HG03442 (cell line): ENCODE data around the gene HACD1.
"Not testable (repeated sequence)": the region's sequence is repeated elsewhere in the genome, so short reads cannot be mapped to it uniquely, and the experiment has no call there.

Source experiments
- ATAC-seq: cut with Tn5 transposase; IDR thresholded peaks from one replicate; pipeline ENCODE4 v1.9.1; 2021; ENCODE audit warnings: mild to moderate bottlenecking, moderate library complexity; ENCODE audit not compliant: unreplicated experiment

The HACD1 gene

DNA sequence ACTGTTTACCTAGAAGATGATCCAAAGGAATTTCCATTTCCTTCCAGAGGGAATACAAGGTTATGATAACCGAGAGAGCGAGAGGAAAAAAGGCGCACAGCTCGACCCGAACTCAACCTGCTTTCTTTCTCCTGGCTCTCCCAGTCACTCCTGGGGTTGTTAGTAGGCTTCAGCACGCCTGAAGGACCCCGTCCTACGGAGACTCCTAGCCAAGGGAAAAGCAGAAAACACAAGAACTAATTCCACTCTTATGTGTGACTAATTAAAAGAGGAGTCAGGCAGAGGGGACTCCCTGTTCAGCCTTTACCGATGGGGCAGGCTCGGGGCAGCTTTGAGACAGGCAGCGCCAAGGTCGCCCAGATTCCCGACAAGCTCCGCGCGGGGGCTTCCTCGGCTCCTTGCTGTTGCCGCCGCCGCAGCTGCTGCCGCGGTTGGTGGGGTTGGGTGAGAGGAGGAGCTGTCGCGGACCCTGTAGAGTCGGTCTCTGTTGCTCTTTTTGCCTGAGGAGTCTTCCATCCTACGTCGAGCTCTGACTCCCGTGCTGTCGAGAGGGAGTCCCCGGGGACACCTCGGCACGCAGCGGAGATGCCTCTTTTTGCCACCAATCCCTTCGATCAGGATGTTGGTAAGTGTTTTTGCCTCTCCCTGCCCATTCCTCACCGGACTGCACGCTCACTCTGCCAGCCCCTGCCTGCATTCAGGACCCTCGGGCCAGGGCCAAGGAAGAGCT lies 26.7 kb upstream of the HACD1 start, which contains the start of gene STAM:
TSS of gene STAM (plus strand) at position 397 of the 730 bp plus-strand sequence. CDS start at position 586, 189 bp downstream.
- peak; percentile 85 for ATAC-seq

DNA sequence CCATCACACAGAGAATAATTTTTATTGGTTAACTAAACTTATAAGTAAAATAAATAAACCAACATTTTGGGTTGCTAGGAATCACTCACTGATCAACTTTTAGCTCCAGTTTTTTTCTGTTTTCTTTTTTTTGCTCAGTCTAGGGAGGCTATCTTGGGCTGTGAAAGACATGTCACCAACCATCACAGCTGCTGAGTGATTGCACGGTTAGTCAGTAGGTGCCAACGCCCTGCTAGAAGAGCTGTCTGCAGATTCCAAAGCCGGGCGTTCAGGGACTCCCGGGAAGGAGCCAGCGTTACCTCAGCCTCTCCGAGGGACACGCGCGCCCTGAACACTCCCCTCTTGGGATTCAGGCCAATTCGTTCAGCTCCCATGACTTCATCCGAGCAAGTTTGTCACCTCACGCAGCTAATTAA lies 26.2 kb upstream of the HACD1 start:
- ATAC-seq, result peak; percentile 17

DNA sequence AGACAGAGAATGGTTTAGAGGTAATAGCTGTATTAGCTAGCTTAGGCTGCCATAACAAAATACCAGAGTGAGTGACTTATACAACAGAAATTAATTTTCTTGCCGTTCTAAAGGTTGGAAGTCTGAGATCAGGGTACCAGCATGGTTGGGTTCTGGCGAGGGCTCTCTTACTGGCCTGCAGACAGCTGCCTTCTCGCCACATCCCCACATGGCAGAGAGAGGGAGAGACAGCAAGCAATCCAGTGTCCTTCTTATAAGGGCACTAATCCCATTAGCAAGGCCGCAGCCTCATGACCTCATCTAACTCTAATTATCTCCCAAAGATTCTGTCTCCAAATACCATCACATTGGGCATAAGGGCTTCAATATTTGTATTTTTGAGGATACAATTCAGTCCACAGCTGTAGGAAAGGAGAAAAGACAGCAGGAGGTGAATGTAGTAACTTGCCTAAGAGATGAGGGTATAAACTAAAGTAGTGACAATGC lies 23.2 kb upstream of the HACD1 start:
- ATAC-seq, result no peak

DNA sequence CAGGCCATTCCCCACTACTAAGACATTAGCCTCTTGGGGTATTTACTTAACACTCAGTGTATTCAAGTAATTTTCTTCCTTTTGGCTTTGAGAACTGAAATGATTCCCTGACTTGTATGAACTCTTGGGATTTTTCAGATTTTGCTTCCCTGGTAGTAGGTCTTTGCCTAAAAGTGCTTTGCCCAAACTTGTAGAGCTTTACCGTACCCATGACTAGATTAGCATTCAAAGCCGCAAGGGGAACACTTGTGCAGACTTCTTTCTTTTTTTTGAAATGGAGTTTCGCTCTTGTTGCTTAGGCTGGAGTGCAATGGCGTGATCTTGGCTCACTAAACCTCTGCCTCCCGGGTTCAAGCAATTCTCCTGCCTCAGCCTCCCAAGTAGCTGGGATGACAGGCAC lies 20.7 kb upstream of the HACD1 start:
- ATAC-seq, result no peak

DNA sequence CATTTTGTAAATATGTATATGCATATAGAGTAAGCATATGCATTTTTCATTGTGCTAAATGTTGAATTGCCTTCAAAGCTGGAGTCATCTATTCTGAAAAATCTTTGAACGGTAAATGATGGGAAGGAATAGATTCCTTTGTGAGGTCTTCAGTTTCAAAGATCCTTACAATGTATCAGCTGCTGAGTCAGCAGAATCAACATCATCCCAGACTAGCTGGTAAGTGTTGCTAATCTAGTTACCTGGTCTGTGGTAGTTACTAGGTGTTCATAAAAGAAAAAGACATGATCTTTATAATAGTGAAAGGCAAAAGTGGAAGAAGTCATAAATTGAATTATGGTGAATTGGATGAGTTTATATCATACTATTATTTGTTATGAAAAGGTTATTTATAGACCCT lies 16.2 kb upstream of the HACD1 start:
- ATAC-seq, result no peak

DNA sequence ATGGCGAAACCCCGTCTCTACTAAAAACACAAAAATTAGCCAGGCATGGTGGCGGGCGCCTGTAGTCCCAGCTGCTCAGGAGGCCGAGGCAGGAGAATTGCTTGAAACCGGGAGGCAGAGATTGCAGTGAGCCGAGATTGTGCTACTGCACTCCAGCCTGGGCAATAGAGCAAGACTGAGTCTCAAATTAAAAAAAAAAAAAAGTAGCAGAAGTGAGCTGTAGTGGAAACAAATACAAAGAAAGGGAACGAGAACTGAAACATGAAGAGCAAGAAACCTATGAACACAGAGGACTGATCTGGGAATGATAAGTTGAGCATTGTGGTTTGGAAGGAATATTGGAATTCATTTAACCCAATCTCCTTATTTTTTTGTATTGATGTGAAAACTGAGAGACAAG lies 15.4 kb upstream of the HACD1 start:
- ATAC-seq, result not testable (repeated sequence)

DNA sequence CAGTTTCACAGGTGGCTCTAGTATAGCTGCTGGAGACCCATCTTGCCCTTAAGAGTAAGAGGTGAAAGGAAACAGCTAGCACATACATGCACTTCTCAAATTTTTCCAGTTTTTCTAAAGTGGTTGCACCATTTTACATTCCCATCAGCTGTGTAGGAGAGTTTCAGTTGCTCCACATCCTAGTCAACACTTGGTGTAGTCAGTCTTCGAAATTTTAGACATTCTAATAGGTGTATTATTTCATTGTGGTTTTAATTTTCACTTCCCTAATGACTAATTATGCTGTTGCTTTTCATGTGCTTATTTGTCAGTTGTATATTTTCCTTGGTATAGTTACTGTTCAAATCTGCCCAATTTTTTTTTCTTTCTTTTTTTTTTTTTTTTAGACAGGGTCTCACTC lies 9.5 kb upstream of the HACD1 start:
- no peak for ATAC-seq

DNA sequence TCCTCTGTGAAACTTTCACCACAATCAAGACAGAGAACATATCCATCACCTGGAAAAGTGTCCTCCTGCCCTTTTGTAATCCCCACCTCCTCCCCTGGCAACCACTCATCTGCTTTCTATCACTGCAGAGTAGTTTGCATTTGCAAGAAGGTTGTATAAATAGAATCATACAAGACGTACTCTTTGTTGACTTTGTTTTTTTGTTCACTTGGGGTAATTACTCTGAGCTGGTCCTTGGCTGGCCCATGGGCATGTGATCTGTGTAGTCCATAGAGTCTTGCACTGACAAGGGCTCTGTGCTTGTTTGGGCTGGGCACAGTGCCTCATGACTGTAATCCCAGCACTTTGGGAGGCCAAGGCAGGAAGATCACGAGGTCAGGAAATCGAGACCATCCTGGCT lies 7.8 kb upstream of the HACD1 start:
- ATAC-seq, result no peak

DNA sequence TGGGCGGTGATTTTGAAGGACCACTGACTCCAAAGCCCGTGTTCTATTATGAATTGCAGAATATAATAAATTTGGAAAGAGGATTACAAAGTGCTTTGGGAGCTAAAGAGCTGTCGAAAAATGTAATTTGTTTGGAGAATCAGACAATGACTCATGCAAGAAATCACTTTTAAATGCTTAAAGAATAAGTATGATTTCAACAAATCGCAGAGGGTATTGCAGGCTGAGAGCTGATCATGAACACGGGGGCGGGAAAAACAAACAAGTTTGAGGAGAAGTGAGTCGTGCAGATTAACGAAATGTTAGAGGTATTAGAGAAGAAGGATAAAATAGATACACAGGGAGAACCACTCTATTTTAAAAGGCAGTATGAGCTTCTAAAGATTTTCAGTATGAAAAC lies 4.9 kb upstream of the HACD1 start:
- no peak for ATAC-seq

DNA sequence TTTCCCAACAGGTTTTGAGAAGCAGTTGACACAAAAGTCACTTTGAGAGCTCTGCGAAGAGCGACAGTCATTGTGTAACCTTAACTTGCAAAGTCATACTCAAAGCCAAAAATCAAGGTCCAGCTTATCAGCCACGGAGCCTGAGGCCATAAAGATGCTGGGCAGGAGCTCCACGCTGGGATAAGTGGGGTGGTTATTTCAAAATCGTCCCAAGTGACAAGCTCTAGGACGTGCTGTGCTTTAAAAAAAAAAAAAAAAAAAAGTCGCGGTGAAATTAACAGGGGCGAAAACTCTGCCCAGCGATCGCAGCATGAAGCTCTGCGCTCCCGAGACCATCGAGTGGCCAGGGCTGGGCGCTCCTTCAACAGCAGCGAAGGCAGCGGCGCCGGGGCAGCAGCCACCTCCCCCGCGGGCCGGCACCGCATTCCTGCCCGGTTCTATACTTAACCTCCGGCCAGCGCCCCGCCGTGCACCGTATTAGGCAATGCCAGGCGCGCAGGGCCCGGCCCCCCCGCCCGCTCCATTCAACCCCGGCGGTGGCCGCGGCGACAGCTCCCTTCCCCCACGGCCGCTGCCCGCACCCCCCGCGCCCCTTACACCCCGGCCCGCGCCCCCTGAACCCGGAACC lies 657 bp downstream of the HACD1 start:
- peak; percentile 40 for ATAC-seq

DNA sequence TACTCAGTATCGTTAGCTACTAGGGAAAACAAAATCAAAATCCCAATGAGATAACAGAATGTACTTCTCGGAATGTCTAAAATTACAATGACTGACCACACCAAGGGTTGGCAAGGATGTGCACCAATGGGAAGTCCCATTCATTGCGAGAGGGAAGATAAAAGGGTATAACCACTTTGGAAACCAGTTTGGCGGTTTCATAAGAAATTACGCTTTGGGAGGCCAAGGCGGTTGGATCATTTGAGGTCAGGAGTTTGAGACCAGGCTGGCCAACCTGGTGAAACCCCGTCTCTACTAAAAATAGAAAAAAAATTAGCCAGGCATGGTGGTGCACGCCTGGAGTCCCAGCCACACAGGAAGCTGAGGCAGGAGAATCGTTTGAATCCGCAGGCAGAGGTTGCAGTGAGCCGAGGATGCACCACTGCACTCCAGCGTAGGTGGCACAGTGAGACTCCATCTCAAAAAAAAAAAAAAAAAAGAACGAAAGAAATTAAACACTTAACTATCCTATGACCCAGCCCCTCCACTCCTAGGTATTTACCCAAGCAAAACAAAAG lies 7.6 kb downstream of the HACD1 start:
- no peak for ATAC-seq

DNA sequence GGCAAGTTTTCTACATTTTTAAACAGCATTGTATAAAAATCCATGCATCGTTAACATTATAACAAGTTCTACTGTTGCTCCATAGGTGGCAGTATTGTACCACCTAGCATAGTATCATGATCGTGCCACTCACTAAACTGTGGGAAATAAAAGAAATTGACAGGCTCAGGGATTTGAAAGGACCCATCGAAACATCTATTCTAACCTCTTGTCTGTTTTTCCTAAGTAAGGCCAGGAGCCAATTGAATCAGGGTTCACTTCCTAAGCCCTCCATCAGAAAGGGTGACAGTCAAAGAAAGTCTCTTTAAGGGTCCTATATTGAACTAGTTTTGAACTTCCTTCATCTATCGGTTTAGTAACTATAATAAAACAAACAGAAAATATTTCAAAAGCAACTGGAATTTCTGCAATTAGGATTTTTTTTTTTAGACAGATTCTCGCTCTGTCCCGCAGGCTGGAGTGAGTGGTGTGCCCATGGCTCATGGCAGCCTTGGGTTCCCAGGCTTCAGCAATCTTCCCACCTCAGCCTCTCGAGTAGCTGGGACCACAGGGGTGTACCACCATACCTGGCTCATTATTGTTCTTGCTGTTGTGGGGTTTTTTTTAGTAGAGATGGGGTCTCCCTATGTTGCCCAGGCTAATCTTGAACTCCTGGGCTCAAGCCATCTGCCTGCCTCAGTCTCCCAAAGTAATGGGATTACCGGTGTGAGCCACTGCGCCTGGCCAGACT lies 9.4 kb downstream of the HACD1 start:
- peak; percentile 72 for ATAC-seq

DNA sequence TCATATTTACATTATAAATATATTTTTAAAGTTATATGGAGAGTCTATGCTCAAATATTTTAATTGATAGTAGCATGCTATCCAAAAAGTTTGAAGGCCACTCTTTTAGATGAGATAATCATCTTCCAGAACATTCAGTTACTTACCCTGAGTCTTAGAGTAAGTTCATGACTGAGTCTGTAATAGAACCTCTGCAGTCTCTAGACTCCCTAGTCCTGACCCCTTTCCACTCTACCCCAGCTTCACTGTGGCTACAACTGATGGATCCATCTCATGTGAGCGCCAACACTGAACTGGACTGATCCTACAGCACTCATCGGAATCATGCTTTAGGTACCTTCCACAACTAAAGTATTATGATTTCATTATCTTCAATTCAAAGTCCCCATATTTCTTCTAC lies 10.1 kb downstream of the HACD1 start:
- no peak for ATAC-seq

DNA sequence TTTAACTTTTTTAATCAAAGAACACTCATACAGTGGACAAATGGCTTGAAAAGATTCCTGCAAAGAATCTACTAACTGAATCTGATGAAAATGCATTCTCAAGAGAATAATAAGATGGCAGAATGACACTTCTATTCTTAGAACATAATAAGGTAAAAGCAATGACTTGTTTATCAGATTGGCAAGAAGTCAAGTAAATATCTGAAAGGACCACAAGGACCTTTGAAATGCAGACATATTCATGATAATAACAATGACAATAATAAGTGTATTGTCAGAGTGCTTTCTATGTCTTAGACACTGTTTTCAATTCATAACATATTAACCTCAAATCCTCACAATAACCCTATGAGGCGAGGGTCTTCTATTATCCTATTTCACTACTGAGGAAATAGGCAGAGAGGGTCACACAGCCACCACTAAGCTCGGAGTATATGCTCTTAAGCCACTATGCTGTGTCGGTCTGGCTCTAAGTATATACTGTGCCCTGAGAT lies 10.6 kb downstream of the HACD1 start:
- ATAC-seq, result no peak

DNA sequence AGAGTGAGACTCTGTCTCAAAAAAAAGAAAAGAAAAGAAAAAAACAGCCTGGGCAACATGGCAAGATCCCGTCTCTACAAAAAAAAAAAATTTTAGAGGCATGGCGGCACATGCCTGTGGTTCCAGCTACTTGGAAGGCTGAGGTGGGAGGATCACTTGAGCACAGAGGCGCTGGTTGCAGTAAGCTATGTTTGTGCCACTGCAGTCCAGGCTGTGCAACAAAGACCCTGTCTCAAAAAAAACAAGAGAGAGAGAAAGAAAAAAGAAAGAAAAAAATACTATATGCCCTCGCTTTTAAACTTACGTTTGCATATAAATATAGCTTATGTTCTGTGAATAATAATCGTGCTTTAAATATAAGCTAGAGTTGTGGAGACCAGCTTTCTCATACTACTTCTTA lies 11.2 kb downstream of the HACD1 start:
- ATAC-seq, result no peak

DNA sequence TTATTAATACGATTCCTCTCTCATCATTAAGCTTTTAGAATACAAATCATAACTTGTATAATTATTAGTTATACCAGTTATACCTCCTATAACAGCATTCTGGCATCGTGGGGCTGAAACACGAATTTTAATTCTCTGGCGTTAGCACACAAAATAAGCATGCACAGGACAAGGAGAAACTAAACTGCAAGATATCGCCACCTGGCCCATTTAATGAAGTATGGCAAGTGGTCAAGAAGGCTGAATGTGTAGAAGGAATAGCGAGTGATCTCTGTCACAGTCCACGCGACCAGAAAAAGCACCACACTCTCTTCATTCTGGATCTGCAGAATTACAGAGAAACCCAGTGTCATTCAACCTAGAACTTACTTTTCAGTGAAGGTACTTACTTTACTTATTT lies 18.1 kb downstream of the HACD1 start:
- no peak for ATAC-seq

DNA sequence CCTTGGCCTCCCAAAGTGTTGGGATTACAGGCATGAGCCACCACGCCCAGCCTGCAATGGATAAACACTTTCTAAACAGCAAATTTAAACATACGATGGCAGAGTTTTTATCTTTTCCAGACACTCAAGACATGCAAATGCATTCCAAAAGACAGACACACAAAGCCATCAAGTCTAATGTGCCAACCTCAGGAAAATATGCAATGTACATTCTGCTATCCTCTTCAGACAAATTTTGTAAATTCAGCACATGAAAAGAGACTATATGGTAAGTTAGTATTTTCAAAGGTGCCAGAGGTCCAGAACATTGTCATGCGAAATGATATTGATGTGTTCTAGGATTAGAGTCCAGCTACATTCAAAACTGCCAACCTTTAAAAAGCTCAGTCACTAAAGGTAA lies 19.8 kb downstream of the HACD1 start:
- ATAC-seq, result no peak

DNA sequence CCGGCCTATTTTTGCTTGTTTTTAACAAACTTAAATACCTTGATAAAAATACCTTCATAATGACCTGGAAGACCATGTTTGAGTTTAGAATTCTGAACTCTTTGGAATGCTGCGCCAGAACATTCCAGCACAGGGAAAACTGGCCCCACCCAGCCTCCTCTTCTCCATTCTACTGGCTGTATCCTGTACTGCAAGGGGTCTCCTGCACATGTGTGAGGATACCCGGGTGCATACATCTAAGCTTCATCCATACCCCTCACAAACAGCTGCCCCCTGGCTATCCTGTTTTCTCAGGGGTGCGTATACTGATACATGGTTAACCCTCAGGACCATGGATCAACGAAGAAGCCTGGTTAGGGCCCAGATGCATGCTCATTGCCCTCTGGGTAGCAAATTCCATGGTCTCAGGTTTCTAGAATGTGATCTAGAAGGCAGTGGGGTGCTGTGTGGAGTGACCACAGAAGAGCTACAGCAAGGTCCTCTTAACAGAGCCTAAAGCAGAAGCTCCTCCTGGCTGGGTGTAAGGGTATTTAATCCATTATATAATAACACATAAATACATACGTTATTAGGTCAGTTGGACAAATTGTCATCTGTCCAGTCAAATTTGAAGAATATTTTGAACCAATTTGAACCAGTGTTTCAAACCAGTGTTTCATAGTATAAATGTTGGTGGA lies 26.1 kb downstream of the HACD1 start:
- ATAC-seq, result no peak

DNA sequence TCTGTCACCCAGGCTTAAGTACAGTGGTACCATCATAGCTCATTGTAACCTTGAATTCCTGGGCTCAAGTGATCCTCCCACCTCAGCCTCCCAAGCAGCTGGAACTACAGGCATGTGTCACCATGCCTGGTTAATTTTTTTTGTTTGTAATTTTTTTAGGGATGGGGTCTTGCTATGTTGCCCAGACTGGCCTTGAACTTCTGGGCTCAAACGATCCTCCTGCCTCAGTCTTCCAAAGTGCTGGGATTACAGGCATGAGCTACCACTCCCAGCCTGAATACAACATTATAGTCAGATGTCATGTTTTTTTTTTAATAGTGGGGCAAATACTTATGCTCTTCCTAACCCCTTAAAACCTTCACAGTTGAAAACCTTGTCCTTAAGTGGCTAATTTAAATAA lies 27.9 kb downstream of the HACD1 start:
- ATAC-seq, result not testable (repeated sequence)

DNA sequence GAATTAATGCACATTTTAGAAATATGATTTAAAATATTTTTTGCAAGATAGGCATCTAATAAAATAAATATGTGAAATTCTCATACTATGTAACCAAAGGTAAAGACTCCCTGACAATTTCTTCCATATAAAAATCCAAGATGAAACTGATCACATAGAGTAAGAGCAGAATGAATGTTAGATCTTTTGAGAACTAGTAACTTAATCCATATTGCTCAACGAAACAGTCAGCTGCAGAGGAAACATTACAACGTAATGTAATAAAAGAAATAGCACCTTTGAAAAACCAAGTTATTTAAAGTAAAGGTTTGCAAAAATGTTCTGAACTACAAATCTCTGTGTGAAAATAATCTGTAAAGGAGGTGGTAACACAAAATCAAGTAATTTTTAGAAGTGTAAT lies 28.8 kb downstream of the HACD1 start:
- no peak for ATAC-seq

DNA sequence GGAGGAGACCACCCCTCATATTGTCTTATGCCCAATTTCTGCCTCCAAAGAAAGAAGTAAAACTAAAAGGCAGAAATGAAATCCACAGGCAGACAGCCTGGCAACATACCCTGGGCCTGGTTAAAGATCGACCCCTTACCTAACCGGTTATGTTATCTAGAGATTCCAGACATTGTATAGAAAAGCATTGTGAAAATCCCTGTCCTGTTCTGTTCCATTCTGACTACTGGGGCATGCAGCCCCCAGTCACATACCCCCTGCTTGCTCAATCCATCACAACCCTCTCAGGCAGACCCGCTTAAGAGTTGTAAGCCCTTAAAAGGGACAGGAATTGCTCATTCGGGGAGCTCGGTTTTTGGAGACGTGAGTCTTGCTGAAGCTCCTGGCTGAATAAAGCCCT lies 29.9 kb downstream of the HACD1 start:
- not testable (repeated sequence) for ATAC-seq
